ENCODE measurements around the gene METTL5. TPM values are rescaled to one million over a fixed set of nuclear protein-coding genes. Genes with fewer than 3 reads are reported as not detected.
"Not testable (repeated sequence)": the region's sequence is repeated elsewhere in the genome, so short reads cannot be mapped to it uniquely, and the experiment has no call there.

Gene METTL5
- total RNA-seq, 2 donors from 2014 or later, result 76.1 to 102 TPM

- H3K27me3 Mint-ChIP-seq (ENCODE audit: insufficient read depth), result no peaks in the 10 kb centered on the region
- Histone ChIP-seq H3K36me3 (ENCODE audit: control insufficient read depth, insufficient read depth, low read length) (no peaks in the 10 kb centered on the region), H3K9me3 (ENCODE audit: control insufficient read depth, low read length) (no peaks in the 10 kb centered on the region), H3K4me1 (ENCODE audit: control insufficient read depth, insufficient read depth, low read length) (no peaks in the 10 kb centered on the region), H3K9ac (ENCODE audit: extremely low read depth, low read length, poor library complexity, severe bottlenecking) (no peak overlapping the region), H3K27ac (ENCODE audit: low read depth, low read length) (no peak overlapping the region), H3K27me3 (ENCODE audit: control insufficient read depth, insufficient read depth, low read length, poor library complexity, severe bottlenecking) (no peaks in the 10 kb centered on the region), H3K4me3 (ENCODE audit: low read length) (no peak overlapping the region)
- H3K4me3 Mint-ChIP-seq, result no peak overlapping the region
- no peak overlapping the region for H3K27ac Mint-ChIP-seq
- TF ChIP-seq CTCF (conservative IDR thresholded peaks at IDR 0.05), result no peak
- H3K9me3 Mint-ChIP-seq, result no peaks in the 10 kb centered on the region
- H3K4me1 Mint-ChIP-seq, result no peaks in the 10 kb centered on the region
- H3K36me3 Mint-ChIP-seq (ENCODE audit: low read depth), result peaks cover 3% of the 10 kb centered on the region
- DNase-seq, result no peak
- WGBS, 2 experiments (ENCODE audit: insufficient coverage in 1 of 2, insufficient read length in 1 of 2), result 94 to 100% methylated on average over 1 to 7 of the region's 7 CpGs
Observed at GRCh38 chr2:169868951-169869350, 44.2 kb upstream of the METTL5 start.

GRCh38 chr2:169867579-169867978 is 42.9 kb upstream of the METTL5 start:
- Mint-ChIP-seq H3K4me3 (no peak overlapping the region), H3K9me3 (no peaks in the 10 kb centered on the region), H3K4me1 (peaks cover 5% of the 10 kb centered on the region), H3K27me3 (ENCODE audit: insufficient read depth) (no peaks in the 10 kb centered on the region), H3K36me3 (ENCODE audit: low read depth) (peaks cover 4% of the 10 kb centered on the region), H3K27ac (no peak overlapping the region)
- WGBS, 2 experiments (ENCODE audit: insufficient coverage in 1 of 2, insufficient read length in 1 of 2), result 86 to 91% methylated on average over 1 to 3 of the region's 3 CpGs
- Histone ChIP-seq H3K9ac (ENCODE audit: extremely low read depth, low read length, poor library complexity, severe bottlenecking) (no peak overlapping the region), H3K4me1 (ENCODE audit: control insufficient read depth, insufficient read depth, low read length) (no peaks in the 10 kb centered on the region), H3K9me3 (ENCODE audit: control insufficient read depth, low read length) (no peaks in the 10 kb centered on the region), H3K4me3 (ENCODE audit: low read length) (no peak overlapping the region), H3K27me3 (ENCODE audit: control insufficient read depth, insufficient read depth, low read length, poor library complexity, severe bottlenecking) (no peaks in the 10 kb centered on the region), H3K36me3 (ENCODE audit: control insufficient read depth, insufficient read depth, low read length) (no peaks in the 10 kb centered on the region), H3K27ac (ENCODE audit: low read depth, low read length) (no peak overlapping the region)
- TF ChIP-seq CTCF (conservative IDR thresholded peaks at IDR 0.05), result no peak
- no peak for DNase-seq

- not testable (repeated sequence) for H3K27ac Mint-ChIP-seq; H3K36me3 Mint-ChIP-seq (ENCODE audit: low read depth); H3K4me3 ChIP-seq (ENCODE audit: low read length); H3K27me3 ChIP-seq (ENCODE audit: control insufficient read depth, insufficient read depth, low read length, poor library complexity, severe bottlenecking); H3K9ac ChIP-seq (ENCODE audit: extremely low read depth, low read length, poor library complexity, severe bottlenecking); H3K36me3 ChIP-seq (ENCODE audit: control insufficient read depth, insufficient read depth, low read length); DNase-seq; H3K4me1 Mint-ChIP-seq; H3K9me3 ChIP-seq (ENCODE audit: control insufficient read depth, low read length); H3K9me3 Mint-ChIP-seq; H3K27ac ChIP-seq (ENCODE audit: low read depth, low read length); H3K4me1 ChIP-seq (ENCODE audit: control insufficient read depth, insufficient read depth, low read length); H3K27me3 Mint-ChIP-seq (ENCODE audit: insufficient read depth); H3K4me3 Mint-ChIP-seq
- 89 to 95% methylated on average over 4 to 6 of the region's 6 CpGs for WGBS, 2 experiments (ENCODE audit: insufficient coverage in 1 of 2, insufficient read length in 1 of 2)
Observed at GRCh38 chr2:169866230-169866629, 41.5 kb upstream of the METTL5 start.

GRCh38 chr2:169865492-169865891 is 40.8 kb upstream of the METTL5 start:
- H3K27ac Mint-ChIP-seq, result no peak overlapping the region
- no peak overlapping the region for H3K27ac ChIP-seq (ENCODE audit: low read depth, low read length)
- DNase-seq, result no peak
- no peaks in the 10 kb centered on the region for H3K9me3 Mint-ChIP-seq
- no peak overlapping the region for H3K9ac ChIP-seq (ENCODE audit: extremely low read depth, low read length, poor library complexity, severe bottlenecking)
- no peaks in the 10 kb centered on the region for H3K36me3 ChIP-seq (ENCODE audit: control insufficient read depth, insufficient read depth, low read length)
- H3K9me3 ChIP-seq (ENCODE audit: control insufficient read depth, low read length), result no peaks in the 10 kb centered on the region
- H3K4me3 ChIP-seq (ENCODE audit: low read length), result no peak overlapping the region
- TF ChIP-seq CTCF (conservative IDR thresholded peaks at IDR 0.05), result no peak
- no peaks in the 10 kb centered on the region for H3K27me3 ChIP-seq (ENCODE audit: control insufficient read depth, insufficient read depth, low read length, poor library complexity, severe bottlenecking)
- H3K4me1 ChIP-seq (ENCODE audit: control insufficient read depth, insufficient read depth, low read length), result no peaks in the 10 kb centered on the region
- WGBS, 2 experiments (ENCODE audit: insufficient coverage in 1 of 2, insufficient read length in 1 of 2), result 93 to 96% methylated on average over 2 of the region's 2 CpGs
- peaks cover 11% of the 10 kb centered on the region for H3K36me3 Mint-ChIP-seq (ENCODE audit: low read depth)
- H3K4me3 Mint-ChIP-seq, result no peak overlapping the region
- H3K4me1 Mint-ChIP-seq, result peaks cover 5% of the 10 kb centered on the region
- H3K27me3 Mint-ChIP-seq (ENCODE audit: insufficient read depth), result no peaks in the 10 kb centered on the region

Measured in endodermal cell (in vitro differentiated cells).